SW 1271 (cell line): ENCODE results near the gene ZCCHC14.
"Not testable (repeated sequence)": the region's sequence is repeated elsewhere in the genome, so short reads cannot be mapped to it uniquely, and the experiment has no call there.

Experiments used
- DNase-seq, 2 experiments: peaks; one replicate each; lab custom pipeline; 2025; lab: John Stamatoyannopoulos, UW

The ZCCHC14 gene

GRCh38 chr16:87524407-87524806 is 31.6 kb upstream of the ZCCHC14 start:
- no peak for DNase-seq

DNA sequence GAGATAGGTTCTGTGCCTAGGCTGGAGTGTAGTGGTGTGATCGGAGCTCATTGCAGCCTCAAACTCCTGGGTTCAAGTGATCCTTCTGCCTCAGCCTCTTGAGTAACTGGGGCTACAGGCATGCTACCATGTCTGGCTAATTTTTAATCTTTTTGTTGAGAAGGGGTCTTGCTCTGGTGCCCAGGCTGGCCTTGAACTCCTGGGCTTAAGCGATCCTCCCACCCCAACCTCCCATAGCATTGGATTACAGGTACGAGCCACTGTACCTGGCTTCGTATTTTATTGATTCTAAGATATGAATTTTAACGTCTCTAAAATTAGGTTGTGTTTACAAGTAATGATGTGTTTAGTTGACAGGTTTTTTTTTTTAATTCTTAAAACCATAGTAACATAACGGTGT is 30.8 kb upstream of the ZCCHC14 start:
- DNase-seq: not testable (repeated sequence)

DNA sequence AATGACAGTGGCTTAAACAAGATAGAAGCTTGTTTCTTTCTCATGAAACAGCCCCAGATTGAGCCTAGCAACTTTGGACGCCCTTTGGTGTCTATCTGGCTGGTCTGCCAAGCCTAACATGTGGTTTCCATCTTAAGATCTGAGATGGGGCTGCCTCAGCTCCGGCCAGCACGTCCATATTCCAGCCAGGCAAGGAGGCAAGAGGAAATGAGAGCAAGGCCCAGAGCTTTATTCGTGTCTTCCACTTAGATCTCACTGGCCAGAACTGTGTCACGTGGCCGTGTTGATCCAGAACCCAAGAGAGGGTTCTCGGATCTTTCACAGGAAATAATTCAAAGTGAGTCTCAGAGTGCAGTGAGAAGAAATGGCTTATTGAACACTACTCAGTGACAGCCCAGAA is 28.9 kb upstream of the ZCCHC14 start:
- DNase-seq: not testable (repeated sequence)

GRCh38 chr16:87519170-87519569 is 26.3 kb upstream of the ZCCHC14 start:
- not testable (repeated sequence) for DNase-seq

- not testable (repeated sequence) for DNase-seq
Measured at GRCh38 chr16:87518430-87519051, 25.7 kb upstream of the ZCCHC14 start.

- not testable (repeated sequence) for DNase-seq
Measured at GRCh38 chr16:87517610-87518429, 25.0 kb upstream of the ZCCHC14 start.

DNA sequence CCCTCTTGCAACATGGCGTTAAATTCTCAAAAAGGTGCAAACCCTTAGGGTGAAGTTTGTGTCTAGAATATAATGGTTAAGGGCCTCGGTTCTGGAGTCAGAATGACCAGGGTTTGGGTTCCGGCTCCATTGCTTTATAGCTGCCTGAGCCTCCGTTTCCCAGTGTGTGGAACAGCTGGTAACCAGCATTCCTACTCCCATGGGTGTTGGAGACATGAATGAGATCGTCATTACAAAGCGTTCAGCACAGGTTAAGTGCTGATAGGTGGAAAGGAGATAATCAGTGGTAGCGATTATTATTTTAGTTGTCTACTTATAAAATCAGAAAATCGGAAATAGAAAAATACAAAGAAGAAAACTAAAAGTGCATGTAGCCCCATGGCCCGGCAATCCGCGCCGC is 23.5 kb upstream of the ZCCHC14 start:
- DNase-seq: no peak

DNA sequence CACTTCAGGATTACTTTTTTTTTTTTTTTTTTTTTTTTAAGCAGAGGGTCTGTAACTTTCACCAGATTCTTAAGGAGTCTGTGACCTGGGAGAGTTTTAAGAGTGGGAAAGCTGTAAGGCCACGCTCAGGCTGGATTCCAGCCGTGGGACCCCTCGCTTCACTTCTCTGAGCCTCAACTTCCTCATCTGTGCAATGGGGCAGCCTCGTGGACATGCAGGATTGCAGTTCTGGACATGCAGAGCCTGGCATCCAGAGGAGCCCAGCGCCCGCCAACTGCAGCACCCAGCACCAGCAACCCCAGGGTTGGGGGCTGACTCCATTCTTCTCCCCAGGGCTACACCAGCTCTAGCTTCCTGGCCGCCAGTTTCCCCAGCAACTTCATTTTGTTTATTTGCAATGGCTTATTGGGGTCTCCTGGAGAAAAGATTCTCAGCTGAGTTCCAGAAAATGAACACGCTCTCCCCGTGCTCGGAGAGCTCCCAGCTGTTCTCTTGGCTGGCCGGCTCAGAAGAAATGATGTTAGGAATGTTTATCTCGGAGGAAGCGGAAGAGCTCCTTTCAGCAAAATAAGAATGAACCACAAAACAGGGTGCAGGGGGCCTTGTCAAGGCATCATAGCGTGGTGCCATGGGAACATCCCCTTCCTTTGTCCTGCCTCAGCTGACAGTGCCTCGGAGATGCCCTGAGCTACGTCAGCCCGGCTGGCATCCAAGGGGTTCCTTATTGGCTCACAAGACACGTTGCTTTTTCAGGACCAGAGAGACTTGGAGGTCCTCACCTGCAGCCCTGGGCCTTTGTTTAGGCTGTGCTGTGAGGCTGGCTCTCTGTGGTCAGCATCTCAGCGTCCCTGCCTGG is 22.9 kb upstream of the ZCCHC14 start:
- DNase-seq: no peak

DNA sequence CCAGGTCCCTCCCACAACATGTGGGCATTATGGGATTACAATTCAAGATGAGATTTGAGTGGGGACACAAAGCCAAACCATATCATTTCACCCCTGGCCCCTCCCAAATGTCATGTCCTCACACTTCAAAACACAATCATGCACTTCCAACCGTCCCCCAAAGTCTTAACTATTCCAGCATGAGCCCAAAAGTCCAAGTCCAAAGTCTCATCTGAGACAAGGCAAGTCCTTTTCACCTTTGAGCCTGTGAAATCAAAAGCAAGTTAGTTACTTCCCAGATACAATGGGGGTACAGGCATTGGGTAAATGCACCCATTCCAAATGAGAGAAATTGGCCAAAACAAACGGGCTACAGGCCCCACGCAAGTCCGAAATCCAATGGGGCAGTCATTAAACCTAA is 17.0 kb upstream of the ZCCHC14 start:
- DNase-seq: not testable (repeated sequence)

GRCh38 chr16:87507351-87508069 is 14.7 kb upstream of the ZCCHC14 start:
- no peak for DNase-seq

GRCh38 chr16:87506423-87507350 is 13.9 kb upstream of the ZCCHC14 start:
- DNase-seq: no peak

DNA sequence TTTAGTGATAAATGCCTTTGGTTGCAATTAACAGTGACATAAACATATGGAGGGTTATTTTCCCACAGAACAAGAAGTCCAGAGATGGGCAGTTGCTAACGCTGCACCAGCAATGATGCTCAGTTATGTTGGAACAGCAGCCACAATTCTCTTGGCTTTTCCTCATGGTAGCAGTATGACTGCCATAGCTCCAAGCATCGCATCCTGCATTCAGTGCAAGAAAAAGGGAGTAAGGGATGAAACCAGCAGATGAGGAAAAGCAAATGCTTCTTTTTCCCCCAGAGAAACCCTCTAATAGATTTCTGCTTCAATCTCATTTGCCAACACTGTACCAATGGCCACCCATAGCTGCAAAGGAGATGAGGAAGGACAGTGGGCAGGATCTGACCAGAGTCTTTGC is 13.0 kb upstream of the ZCCHC14 start:
- DNase-seq: no peak

DNA sequence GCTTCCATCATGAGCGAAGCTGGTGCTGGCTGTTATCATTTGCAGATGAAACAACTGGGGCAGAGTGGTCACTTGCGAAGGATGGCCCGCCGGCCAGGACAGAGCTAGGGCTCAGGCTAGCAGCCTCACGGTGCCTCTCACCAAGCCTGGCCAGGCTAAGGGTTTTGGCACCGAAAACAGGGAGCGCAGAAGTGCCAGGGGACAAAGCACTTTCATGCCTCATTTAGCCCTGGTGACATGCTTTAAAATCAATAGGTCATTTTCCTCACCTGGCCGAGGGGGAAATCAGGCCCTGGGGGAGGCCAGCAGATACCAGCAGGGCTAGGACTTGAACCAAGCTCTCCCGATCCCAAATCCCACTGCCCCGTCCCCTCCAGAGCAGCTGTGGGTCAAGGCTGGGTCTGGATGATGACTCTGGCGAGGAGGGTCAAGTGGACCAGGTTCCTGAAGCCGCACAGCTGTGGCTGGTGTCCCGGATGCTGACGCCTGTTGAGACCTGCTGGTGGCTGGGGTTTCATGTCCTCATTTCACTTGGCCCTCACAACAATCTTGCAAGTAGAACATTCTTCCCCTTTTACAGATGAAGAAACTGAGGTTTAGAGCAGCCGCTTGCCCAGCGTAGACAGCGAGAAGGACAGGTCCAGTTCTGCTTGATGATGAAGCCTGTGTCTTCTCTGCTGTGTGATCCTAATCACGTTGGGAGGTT is 10.6 kb upstream of the ZCCHC14 start:
- not testable (repeated sequence) for DNase-seq

DNA sequence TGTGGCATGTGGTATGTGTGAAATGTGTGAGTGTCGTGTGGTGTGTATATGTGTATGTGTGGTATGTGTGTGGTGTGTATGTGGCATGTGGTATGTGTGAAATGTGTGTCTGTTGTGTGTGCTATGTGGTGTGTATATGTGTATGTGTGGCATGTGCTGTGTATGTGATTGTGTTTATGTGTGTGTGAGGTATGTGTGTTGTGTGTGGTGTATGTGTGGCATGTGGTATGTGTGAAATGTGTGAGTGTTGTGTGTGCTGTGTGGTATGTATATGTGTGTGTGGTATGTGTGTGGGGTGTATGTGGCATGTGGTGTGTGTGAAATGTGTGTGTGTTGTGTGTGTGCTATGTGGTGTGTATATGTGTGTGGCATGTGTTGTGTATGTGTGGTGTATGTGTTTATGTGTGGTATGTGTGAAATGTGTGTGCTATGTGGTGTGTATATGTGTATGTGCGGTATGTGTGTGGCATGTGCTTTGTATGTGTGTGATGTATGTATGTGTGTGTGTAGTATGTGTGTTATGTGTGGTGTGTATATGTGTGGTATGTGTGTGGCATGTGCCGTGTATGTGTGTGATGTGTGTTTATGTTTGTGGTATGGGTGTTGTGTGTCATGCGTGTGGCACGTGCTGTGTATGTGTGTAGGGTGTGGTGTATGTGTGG is 9.6 kb upstream of the ZCCHC14 start:
- DNase-seq: no peak

GRCh38 chr16:87501117-87501516 is 8.3 kb upstream of the ZCCHC14 start:
- no peak for DNase-seq

DNA sequence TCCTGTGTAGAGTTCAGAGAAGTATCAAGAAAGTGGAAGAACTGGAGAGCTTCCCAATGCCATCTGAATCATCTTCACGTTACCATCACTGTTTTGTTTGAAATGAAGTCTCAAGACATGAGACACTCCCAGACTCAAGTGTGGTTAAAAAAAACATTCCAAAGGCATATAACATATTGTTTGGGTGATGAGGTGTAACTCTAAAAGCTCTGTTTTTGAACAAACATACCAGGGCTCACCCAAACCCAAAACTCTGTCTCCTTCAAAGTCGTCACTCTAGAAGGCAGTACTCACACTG is 6.3 kb upstream of the ZCCHC14 start:
- DNase-seq: no peak

GRCh38 chr16:87498324-87499188 is 5.7 kb upstream of the ZCCHC14 start:
- DNase-seq: no peak

DNA sequence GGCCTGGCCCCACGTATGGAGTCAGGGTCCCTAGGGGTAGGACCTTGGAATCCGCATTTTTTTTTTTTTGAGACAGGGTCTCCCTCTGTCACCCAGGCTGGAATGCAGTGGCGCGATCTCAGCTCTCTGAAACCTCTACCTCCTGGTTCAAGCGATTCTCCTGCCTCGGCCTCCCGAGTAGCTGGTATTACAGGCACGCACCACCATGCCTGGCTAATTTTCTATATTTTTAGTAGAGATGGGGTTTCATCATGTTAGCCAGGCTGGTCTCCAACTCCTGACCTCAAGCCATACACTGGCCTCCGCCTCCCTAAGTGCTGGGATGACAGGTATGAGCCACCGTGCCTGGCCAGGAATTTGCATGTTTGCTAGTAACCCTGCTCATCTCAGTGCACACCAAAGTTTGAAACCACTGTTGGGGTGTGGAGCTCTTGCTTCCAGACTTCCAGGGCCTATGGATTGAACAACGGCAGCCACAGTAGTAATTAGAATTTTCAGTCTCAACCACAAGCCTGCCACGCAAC is 5.0 kb upstream of the ZCCHC14 start:
- not testable (repeated sequence) for DNase-seq
